Thymus (tissue), 11 donors: ENCODE data around the gene PLEKHM2. TPM values are rescaled to one million over a fixed set of nuclear protein-coding genes. Genes with fewer than 3 reads are reported as not detected.
A peak's percentile ranks its signal among the peaks of the same experiment; 100 is the strongest.

Experiments
- DNase-seq, 9 donors: peaks; one replicate each; pipeline ENCODE4 v3.0.0-alpha.2; 2013; ENCODE audit warnings: low spot score in 9 of 9, low read depth in 6 of 9, missing footprints in 1 of 9
- H3K27ac ChIP-seq, 2 donors: one replicate each; pipeline ENCODE4 v1.5.1; 2013; ENCODE audit warnings: control low read depth in 1 of 2, low read depth in 1 of 2, low read length in 1 of 2, mild to moderate bottlenecking in 1 of 2, moderate library complexity in 1 of 2
- H3K27me3 ChIP-seq, 2 donors: one replicate each; pipeline ENCODE4 v1.5.1; 2013; ENCODE audit warnings: low read length in 1 of 2; ENCODE audit not compliant: control insufficient read depth in 2 of 2, insufficient read depth in 1 of 2
- H3K36me3 ChIP-seq, 2 donors: one replicate each; pipeline ENCODE4 v1.5.1; 2013; ENCODE audit warnings: low read length in 1 of 2, mild to moderate bottlenecking in 1 of 2, moderate library complexity in 1 of 2; ENCODE audit not compliant: control insufficient read depth in 2 of 2, insufficient read depth in 2 of 2
- H3K4me1 ChIP-seq, 2 donors: one replicate each; pipeline ENCODE4 v1.5.1; 2013; ENCODE audit warnings: low read length in 2 of 2; ENCODE audit not compliant: control insufficient read depth in 2 of 2, insufficient read depth in 2 of 2
- H3K4me3 ChIP-seq, 2 donors: one replicate each; pipeline ENCODE4 v1.5.1; 2013; ENCODE audit warnings: low read length in 2 of 2, control low read depth in 1 of 2, mild to moderate bottlenecking in 1 of 2
- H3K9me3 ChIP-seq, 2 donors: one replicate each; pipeline ENCODE4 v1.5.1; 2013; ENCODE audit warnings: low read length in 1 of 2, mild to moderate bottlenecking in 1 of 2; ENCODE audit not compliant: control insufficient read depth in 2 of 2, insufficient read depth in 1 of 2
- WGBS: extraction: QIAGEN DNeasy Blood & Tissue Kit; methylation state at CpG from one replicate; pipeline ENCODE4 v1.1.7; 2013; 5-methylcytosine and 5-hydroxymethylcytosine counted together
- polyA plus RNA-seq: library from polyadenylated mRNA; stranded (reverse); fragments of 200-250 nt; gene quantifications from one replicate; pipeline ENCODE4 v1.2.3, GENCODE V29; 2013
- total RNA-seq: library from RNA; stranded (reverse); fragments of 120-200 nt; gene quantifications from one replicate; pipeline ENCODE4 v1.2.4, GENCODE V29; 2013
- donor health status: healthy.

PLEKHM2 gene
- total and polyA plus RNA-seq, 2 donors: 18.1 to 32.5 TPM

GRCh38 chr1:15755021-15755645 lies 71.0 kb downstream of the PLEKHM2 start:
- Histone ChIP-seq H3K4me3 (no peak overlapping the region), H3K4me1 (peaks cover 8 to 13% of the 10 kb centered on the region in 2 donors), H3K27ac (no peak overlapping the region), H3K36me3 (no peaks in the 10 kb centered on the region), H3K27me3 (peaks cover 34 to 53% of the 10 kb centered on the region in 2 donors), H3K9me3 (no peaks in the 10 kb centered on the region)
- DNase-seq: no peak
- WGBS: 98% methylated on average over 2 of the region's 2 CpGs

DNA sequence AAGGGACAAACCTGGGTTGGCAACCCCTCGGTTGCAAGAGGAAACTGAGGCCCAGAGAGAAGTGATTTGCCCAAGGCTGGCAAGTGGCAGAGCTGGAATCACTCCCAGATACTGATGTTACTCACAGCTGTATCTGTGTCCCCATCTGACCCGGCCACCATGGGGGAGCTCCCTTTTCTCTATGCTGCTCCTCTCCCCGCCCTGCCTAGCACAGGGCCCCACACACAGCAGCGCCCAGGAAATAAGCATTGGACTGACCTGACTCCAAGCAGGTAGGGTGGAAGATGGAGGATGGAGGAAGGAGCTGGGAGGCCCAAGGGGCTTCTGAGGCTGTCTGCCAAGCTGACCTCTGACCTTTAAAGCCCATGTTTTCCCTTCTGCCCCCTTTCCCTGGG lies 71.5 kb downstream of the PLEKHM2 start:
- Histone ChIP-seq H3K9me3 (peaks cover 0 to under 1% of the 10 kb centered on the region in 2 donors), H3K27ac (no peak overlapping the region), H3K27me3 (peaks cover 38 to 58% of the 10 kb centered on the region in 2 donors), H3K4me3 (no peak overlapping the region), H3K4me1 (peaks cover 8 to 13% of the 10 kb centered on the region in 2 donors), H3K36me3 (no peaks in the 10 kb centered on the region)
- DNase-seq: no peak
- 89% methylated on average over 4 of the region's 4 CpGs for WGBS

- H3K4me1 ChIP-seq: peaks cover 8 to 13% of the 10 kb centered on the region in 2 donors
- WGBS: 23% methylated on average over 21 of the region's 21 CpGs
- no peak overlapping the region for H3K4me3 ChIP-seq
- H3K27me3 ChIP-seq: peaks cover 45 to 65% of the 10 kb centered on the region in 2 donors
- peaks cover 0 to 2% of the 10 kb centered on the region in 2 donors for H3K9me3 ChIP-seq
- DNase-seq: peak in 2 of 9 donors; percentile 13 to 25
- no peak overlapping the region for H3K27ac ChIP-seq
- H3K36me3 ChIP-seq: no peaks in the 10 kb centered on the region
These were observed 72.3 kb downstream of the PLEKHM2 start for GRCh38 chr1:15756143-15757015.

- H3K4me3 ChIP-seq: no peak overlapping the region
- no peaks in the 10 kb centered on the region for H3K36me3 ChIP-seq
- H3K27me3 ChIP-seq: peaks cover 48 to 72% of the 10 kb centered on the region in 2 donors
- DNase-seq: no peak
- no peak overlapping the region for H3K27ac ChIP-seq
- peaks cover 8 to 13% of the 10 kb centered on the region in 2 donors for H3K4me1 ChIP-seq
- H3K9me3 ChIP-seq: peaks cover 0 to 2% of the 10 kb centered on the region in 2 donors
- 67% methylated on average over 9 of the region's 9 CpGs for WGBS
These were observed 73.0 kb downstream of the PLEKHM2 start for GRCh38 chr1:15757016-15757543.

DNA sequence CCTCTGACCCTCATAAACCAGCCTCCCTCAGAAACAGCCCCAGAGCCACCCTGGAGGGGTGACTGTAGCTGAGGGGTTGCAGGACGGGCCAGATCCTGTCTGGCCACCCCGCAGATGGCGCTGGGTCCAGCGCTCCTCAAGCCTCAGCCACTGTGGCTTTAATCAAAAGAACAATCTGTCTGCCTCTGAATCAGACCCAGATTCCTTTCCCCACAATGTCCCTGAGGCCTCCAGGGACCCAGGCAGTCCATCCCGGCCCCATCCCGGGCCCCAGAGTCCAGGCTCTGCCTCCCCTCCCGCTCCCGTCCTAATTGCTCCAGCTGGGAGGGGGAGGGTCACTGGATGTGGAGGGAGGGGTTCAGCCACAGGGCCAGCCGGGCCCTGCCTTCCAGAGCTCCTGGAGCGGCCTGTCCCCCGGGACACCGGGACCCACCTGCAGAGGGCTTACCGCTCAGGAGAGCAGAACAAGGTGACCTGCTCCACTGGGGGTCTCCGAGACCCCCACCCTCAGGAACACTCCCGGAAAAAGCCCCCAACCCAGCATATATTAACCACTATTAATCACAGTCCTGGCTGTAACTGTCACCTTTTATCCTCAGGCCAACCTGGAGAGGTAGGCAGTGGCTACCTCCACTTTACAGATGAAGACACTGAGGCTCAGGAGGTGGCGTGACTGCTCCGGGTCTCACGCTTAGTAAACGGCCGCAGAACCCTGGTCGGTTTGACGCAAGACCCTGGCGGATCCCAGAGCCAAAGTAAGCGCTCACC lies 73.6 kb downstream of the PLEKHM2 start:
- no peak for DNase-seq
- Histone ChIP-seq H3K27ac (no peak overlapping the region), H3K27me3 (peaks cover 48 to 79% of the 10 kb centered on the region in 2 donors), H3K4me3 (no peak overlapping the region), H3K9me3 (peaks cover 0 to 2% of the 10 kb centered on the region in 2 donors), H3K36me3 (no peaks in the 10 kb centered on the region), H3K4me1 (peaks cover 8 to 13% of the 10 kb centered on the region in 2 donors)
- WGBS: 19% methylated on average over 24 of the region's 24 CpGs

DNA sequence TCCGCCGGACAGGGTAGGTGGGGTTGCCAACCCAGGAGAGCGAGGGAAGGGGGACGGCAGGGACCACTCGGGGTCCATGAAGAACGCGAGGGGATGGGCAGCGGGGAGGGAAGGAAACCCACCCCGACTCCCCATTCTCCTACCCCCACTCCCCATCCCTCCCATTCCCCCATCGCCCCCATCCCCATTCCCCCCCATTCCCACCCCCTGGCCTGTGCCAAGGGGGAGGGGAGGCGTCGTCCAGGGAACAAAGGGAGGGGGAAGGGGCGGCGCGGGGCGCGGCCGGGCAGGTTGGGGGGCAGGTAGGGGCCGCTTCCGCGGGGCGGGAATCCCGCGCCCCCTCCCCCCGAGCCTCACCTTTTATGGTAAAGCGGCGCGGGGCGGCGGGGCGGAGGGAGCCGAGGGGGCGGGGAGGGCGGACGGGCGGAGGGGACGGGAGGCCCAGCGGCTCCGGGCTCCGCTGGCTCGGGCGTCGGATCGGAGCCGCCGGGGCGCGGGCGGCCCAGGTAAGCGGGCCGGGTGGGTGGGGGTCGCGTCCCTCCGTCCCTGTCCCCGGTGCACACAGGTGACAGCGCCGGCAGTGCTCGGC lies 74.3 kb downstream of the PLEKHM2 start, which contains the start of gene FBLIM1:
FBLIM1 (plus strand) TSS at position 453 of the 589 bp plus-strand sequence. CDS start 6,189 bp downstream, outside the sequence.
- Histone ChIP-seq H3K27ac (no peak within 1 kb of the TSS), H3K4me1 (peaks cover 8 to 13% of the 10 kb centered on the region in 2 donors), H3K36me3 (no peaks in the 10 kb centered on the region), H3K9me3 (peaks cover 0 to 2% of the 10 kb centered on the region in 2 donors), H3K4me3 (peak within 1 kb of the TSS in 1 of 2 donors; percentile 47), H3K27me3 (peaks cover 48 to 81% of the 10 kb centered on the region in 2 donors)
- WGBS: 3% methylated on average over 57 of the region's 58 CpGs
- no peak for DNase-seq

GRCh38 chr1:15758953-15759661 lies 75.0 kb downstream of the PLEKHM2 start:
- Histone ChIP-seq H3K4me3 (peak overlapping the region in 1 of 2 donors; percentile 47), H3K9me3 (peaks cover 0 to 2% of the 10 kb centered on the region in 2 donors), H3K36me3 (no peaks in the 10 kb centered on the region), H3K27ac (no peak overlapping the region), H3K27me3 (peaks cover 48 to 77% of the 10 kb centered on the region in 2 donors), H3K4me1 (peaks cover 8 to 13% of the 10 kb centered on the region in 2 donors)
- WGBS: 4% methylated on average over 58 of the region's 58 CpGs
- no peak for DNase-seq
